GM12875 (cell line): Measurements from ENCODE around the gene CERS6.
"Not testable (repeated sequence)": the region's sequence is repeated elsewhere in the genome, so short reads cannot be mapped to it uniquely, and the experiment has no call there.

Experiments used
- H3K4me3 ChIP-seq: one replicate; pipeline ENCODE4 v1.5.1; 2011; ENCODE audit warnings: low read depth, low read length, control low read depth
- TF ChIP-seq, protein P1 (sequence below): IDR thresholded peaks from 2 replicates; pipeline ENCODE4 v1.5.1; 2011; ENCODE audit warnings: low read depth, mild to moderate bottlenecking, control low read depth, inconsistent platforms, low read length, moderate library complexity, borderline replicate concordance; ENCODE audit not compliant: insufficient read depth

Gene CERS6

GRCh38 chr2:168662651-168663208 is 206.7 kb downstream of the CERS6 start:
- TF ChIP-seq, protein P1, sequence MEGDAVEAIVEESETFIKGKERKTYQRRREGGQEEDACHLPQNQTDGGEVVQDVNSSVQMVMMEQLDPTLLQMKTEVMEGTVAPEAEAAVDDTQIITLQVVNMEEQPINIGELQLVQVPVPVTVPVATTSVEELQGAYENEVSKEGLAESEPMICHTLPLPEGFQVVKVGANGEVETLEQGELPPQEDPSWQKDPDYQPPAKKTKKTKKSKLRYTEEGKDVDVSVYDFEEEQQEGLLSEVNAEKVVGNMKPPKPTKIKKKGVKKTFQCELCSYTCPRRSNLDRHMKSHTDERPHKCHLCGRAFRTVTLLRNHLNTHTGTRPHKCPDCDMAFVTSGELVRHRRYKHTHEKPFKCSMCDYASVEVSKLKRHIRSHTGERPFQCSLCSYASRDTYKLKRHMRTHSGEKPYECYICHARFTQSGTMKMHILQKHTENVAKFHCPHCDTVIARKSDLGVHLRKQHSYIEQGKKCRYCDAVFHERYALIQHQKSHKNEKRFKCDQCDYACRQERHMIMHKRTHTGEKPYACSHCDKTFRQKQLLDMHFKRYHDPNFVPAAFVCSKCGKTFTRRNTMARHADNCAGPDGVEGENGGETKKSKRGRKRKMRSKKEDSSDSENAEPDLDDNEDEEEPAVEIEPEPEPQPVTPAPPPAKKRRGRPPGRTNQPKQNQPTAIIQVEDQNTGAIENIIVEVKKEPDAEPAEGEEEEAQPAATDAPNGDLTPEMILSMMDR, result no peak

DNA sequence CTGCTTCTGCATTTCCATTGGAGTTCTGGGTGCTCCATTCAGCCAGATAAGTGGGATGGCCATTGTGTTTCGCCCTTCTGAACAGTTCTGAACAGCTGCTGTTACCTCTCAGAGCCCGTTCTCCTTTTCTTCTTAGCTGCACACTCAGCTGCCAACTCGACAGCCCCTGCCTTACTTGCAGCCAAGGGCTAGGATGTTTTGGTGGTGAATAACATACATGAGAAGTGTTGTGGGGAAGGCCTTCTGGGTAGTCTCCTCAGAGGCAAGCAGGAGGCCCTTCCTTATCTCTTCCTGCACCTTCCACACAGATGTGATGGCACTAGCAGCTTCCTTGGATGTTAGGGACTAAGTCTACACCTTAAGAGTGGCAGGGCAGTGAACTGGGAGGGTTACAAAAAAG is 207.9 kb downstream of the CERS6 start:
- TF ChIP-seq, protein P1, result no peak

More at GRCh38 chr2:168662651-168663208, 206.7 kb downstream of the CERS6 start:
- H3K4me3 ChIP-seq, result no peak overlapping the region

GRCh38 chr2:168664715-168665114 is 208.6 kb downstream of the CERS6 start:
- H3K4me3 ChIP-seq, result not testable (repeated sequence)

More for the DNA sequence above, 207.9 kb downstream of the CERS6 start:
- H3K4me3 ChIP-seq, result no peak overlapping the region

GRCh38 chr2:168666339-168666738 is 210.3 kb downstream of the CERS6 start:
- H3K4me3 ChIP-seq, result no peak overlapping the region
- TF ChIP-seq, protein P1, result no peak

GRCh38 chr2:168667156-168667555 is 211.1 kb downstream of the CERS6 start:
- H3K4me3 ChIP-seq, result no peak overlapping the region

GRCh38 chr2:168669151-168669550 is 213.1 kb downstream of the CERS6 start:
- TF ChIP-seq, protein P1, result no peak
- H3K4me3 ChIP-seq, result no peak overlapping the region

More at GRCh38 chr2:168667156-168667555, 211.1 kb downstream of the CERS6 start:
- TF ChIP-seq, protein P1, result no peak

- TF ChIP-seq, protein P1, result no peak
- no peak overlapping the region for H3K4me3 ChIP-seq
These were observed 214.4 kb downstream of the CERS6 start for GRCh38 chr2:168670478-168670877.
